ENCODE measurements around the gene PROKR1.

Gene PROKR1

GRCh38 chr2:68653034-68653433, 9.7 kb downstream of the PROKR1 start:
- no peak for DNase-seq
- Histone ChIP-seq H4K91ac (ENCODE audit: low read depth, low read length) (no peak overlapping the region), H3K18ac (ENCODE audit: low read length) (no peak overlapping the region), H3K4me2 (ENCODE audit: low read length) (no peak overlapping the region), H4K8ac (ENCODE audit: low read depth, low read length) (no peak overlapping the region), H3K23ac (ENCODE audit: low read length) (no peak overlapping the region), H3K14ac (ENCODE audit: low read length) (no peak overlapping the region), H3K9ac (ENCODE audit: low read length) (no peak overlapping the region), H3K79me1 (ENCODE audit: low read length) (no peaks in the 10 kb centered on the region), H3K4me3 (ENCODE audit: low read depth, low read length) (no peak overlapping the region), H3K27ac (ENCODE audit: low read depth, low read length) (no peak overlapping the region), H2AFZ (ENCODE audit: insufficient read depth, low read length, poor library complexity) (no peak overlapping the region), H3K27me3 (ENCODE audit: insufficient read depth, low read length) (no peaks in the 10 kb centered on the region), H2BK120ac (ENCODE audit: insufficient read depth, low read length, poor library complexity) (no peak overlapping the region), H3K4ac (ENCODE audit: low read depth, low read length) (no peak overlapping the region), H3K36me3 (ENCODE audit: control insufficient read depth in 1 of 2, insufficient read depth in 2 of 2, low read length in 2 of 2) (no peaks in the 10 kb centered on the region), H3K4me1 (ENCODE audit: control insufficient read depth in 1 of 2, insufficient read depth in 2 of 2, low read length in 2 of 2) (no peaks in the 10 kb centered on the region), H2BK5ac (ENCODE audit: low read depth, low read length, poor library complexity) (no peak overlapping the region), H3K79me2 (ENCODE audit: control insufficient read depth, insufficient read depth, low read length, poor library complexity) (no peaks in the 10 kb centered on the region), H2BK12ac (ENCODE audit: low read length) (no peak overlapping the region), H2AK5ac (ENCODE audit: low read length) (no peak overlapping the region), H4K12ac (ENCODE audit: low read depth, low read length) (no peak overlapping the region), H3K9me3 (ENCODE audit: insufficient read depth, low read depth, low read length) (peaks cover 3% of the 10 kb centered on the region)
- WGBS (ENCODE audit: extremely low coverage, insufficient coverage, insufficient read length): no CpG with 5 or more reads among the region's 9 CpGs

DNA sequence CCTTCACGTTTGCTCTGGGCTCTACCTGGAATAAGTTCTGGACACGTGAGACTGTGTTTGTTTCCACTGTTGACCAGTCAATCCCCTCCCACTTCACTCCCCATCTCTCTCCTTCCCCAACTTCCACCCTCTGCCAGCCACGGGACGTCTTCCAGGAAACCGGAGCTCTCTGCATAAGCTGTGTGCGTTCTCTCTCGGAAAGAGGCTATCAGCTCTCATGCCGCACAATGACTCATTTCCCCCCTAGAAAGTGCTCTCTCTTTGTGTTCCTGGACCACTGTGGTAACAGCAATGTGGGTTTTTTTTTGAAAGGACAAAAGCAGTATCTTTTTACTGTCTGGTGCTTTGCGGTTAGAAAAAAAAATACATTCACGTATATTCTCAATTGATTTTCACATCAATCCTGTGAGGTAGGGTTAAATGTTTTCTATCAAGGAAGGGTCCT, 10.2 kb downstream of the PROKR1 start:
- no peaks in the 10 kb centered on the region for H3K27me3 ChIP-seq (ENCODE audit: insufficient read depth, low read length)

DNA sequence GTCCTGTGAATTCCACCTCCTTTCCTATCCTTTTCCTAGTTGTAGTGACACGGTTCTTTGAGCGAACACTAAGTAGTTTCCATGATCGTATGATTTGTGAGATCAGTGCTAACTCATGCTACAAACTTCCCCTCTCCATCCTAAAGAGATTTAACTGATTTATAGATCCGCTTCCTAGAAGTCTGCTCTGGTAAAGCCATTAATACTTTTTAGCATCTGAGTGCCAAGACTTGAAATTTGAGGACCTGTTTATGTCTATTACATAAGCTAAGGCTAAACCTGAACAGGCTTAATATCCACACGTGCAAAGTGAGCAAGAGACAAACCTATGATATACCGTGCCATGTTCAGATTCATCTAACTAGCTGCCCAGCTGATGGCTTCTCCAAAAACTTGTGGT, 14.9 kb downstream of the PROKR1 start:
- Histone ChIP-seq H3K14ac (ENCODE audit: low read length) (no peak overlapping the region), H2AFZ (ENCODE audit: insufficient read depth, low read length, poor library complexity) (no peak overlapping the region), H3K23ac (ENCODE audit: low read length) (no peak overlapping the region), H3K4me1 (ENCODE audit: control insufficient read depth in 1 of 2, insufficient read depth in 2 of 2, low read length in 2 of 2) (no peaks in the 10 kb centered on the region), H3K4ac (ENCODE audit: low read depth, low read length) (no peak overlapping the region), H2BK120ac (ENCODE audit: insufficient read depth, low read length, poor library complexity) (no peak overlapping the region), H2BK5ac (ENCODE audit: low read depth, low read length, poor library complexity) (no peak overlapping the region), H3K4me3 (ENCODE audit: low read depth, low read length) (no peak overlapping the region), H3K18ac (ENCODE audit: low read length) (no peak overlapping the region), H3K79me1 (ENCODE audit: low read length) (no peaks in the 10 kb centered on the region), H3K9ac (ENCODE audit: low read length) (no peak overlapping the region), H4K8ac (ENCODE audit: low read depth, low read length) (no peak overlapping the region), H3K36me3 (ENCODE audit: control insufficient read depth in 1 of 2, insufficient read depth in 2 of 2, low read length in 2 of 2) (no peaks in the 10 kb centered on the region), H3K4me2 (ENCODE audit: low read length) (no peak overlapping the region), H4K12ac (ENCODE audit: low read depth, low read length) (no peak overlapping the region), H2AK5ac (ENCODE audit: low read length) (no peak overlapping the region), H3K27me3 (ENCODE audit: insufficient read depth, low read length) (no peaks in the 10 kb centered on the region), H3K27ac (ENCODE audit: low read depth, low read length) (no peak overlapping the region), H2BK12ac (ENCODE audit: low read length) (no peak overlapping the region), H3K9me3 (ENCODE audit: insufficient read depth, low read depth, low read length) (peaks cover 3% of the 10 kb centered on the region), H3K79me2 (ENCODE audit: control insufficient read depth, insufficient read depth, low read length, poor library complexity) (no peaks in the 10 kb centered on the region), H4K91ac (ENCODE audit: low read depth, low read length) (no peak overlapping the region)
- no CpG with 5 or more reads among the region's 6 CpGs for WGBS (ENCODE audit: extremely low coverage, insufficient coverage, insufficient read length)
- no peak for DNase-seq

More for the DNA sequence above, 10.2 kb downstream of the PROKR1 start:
- DNase-seq: no peak
- Histone ChIP-seq H3K79me1 (ENCODE audit: low read length) (no peaks in the 10 kb centered on the region), H3K4ac (ENCODE audit: low read depth, low read length) (no peak overlapping the region), H3K27ac (ENCODE audit: low read depth, low read length) (no peak overlapping the region), H3K79me2 (ENCODE audit: control insufficient read depth, insufficient read depth, low read length, poor library complexity) (no peaks in the 10 kb centered on the region), H2AFZ (ENCODE audit: insufficient read depth, low read length, poor library complexity) (no peak overlapping the region), H4K12ac (ENCODE audit: low read depth, low read length) (no peak overlapping the region), H3K4me1 (ENCODE audit: control insufficient read depth in 1 of 2, insufficient read depth in 2 of 2, low read length in 2 of 2) (no peaks in the 10 kb centered on the region), H4K8ac (ENCODE audit: low read depth, low read length) (no peak overlapping the region), H3K36me3 (ENCODE audit: control insufficient read depth in 1 of 2, insufficient read depth in 2 of 2, low read length in 2 of 2) (no peaks in the 10 kb centered on the region), H2BK120ac (ENCODE audit: insufficient read depth, low read length, poor library complexity) (no peak overlapping the region), H3K18ac (ENCODE audit: low read length) (no peak overlapping the region), H3K9ac (ENCODE audit: low read length) (no peak overlapping the region), H2AK5ac (ENCODE audit: low read length) (no peak overlapping the region), H3K9me3 (ENCODE audit: insufficient read depth, low read depth, low read length) (peaks cover 3% of the 10 kb centered on the region), H4K91ac (ENCODE audit: low read depth, low read length) (no peak overlapping the region), H2BK12ac (ENCODE audit: low read length) (no peak overlapping the region), H3K4me2 (ENCODE audit: low read length) (no peak overlapping the region), H3K14ac (ENCODE audit: low read length) (no peak overlapping the region), H3K23ac (ENCODE audit: low read length) (no peak overlapping the region), H2BK5ac (ENCODE audit: low read depth, low read length, poor library complexity) (no peak overlapping the region), H3K4me3 (ENCODE audit: low read depth, low read length) (no peak overlapping the region)
- WGBS (ENCODE audit: extremely low coverage, insufficient coverage, insufficient read length): no CpG with 5 or more reads among the region's 10 CpGs

- Histone ChIP-seq H3K4me3 (ENCODE audit: low read depth, low read length) (no peak overlapping the region), H3K23ac (ENCODE audit: low read length) (no peak overlapping the region)
These were observed 15.7 kb downstream of the PROKR1 start for GRCh38 chr2:68659081-68659480.

More at GRCh38 chr2:68659081-68659480, 15.7 kb downstream of the PROKR1 start:
- H4K91ac ChIP-seq (ENCODE audit: low read depth, low read length): no peak overlapping the region
- H3K27ac ChIP-seq (ENCODE audit: low read depth, low read length): no peak overlapping the region
- H3K4ac ChIP-seq (ENCODE audit: low read depth, low read length): no peak overlapping the region
- H3K79me2 ChIP-seq (ENCODE audit: control insufficient read depth, insufficient read depth, low read length, poor library complexity): no peaks in the 10 kb centered on the region
- no peak overlapping the region for H2AFZ ChIP-seq (ENCODE audit: insufficient read depth, low read length, poor library complexity)
- H4K12ac ChIP-seq (ENCODE audit: low read depth, low read length): no peak overlapping the region
- H3K4me2 ChIP-seq (ENCODE audit: low read length): no peak overlapping the region
- no peak overlapping the region for H2BK12ac ChIP-seq (ENCODE audit: low read length)
- H3K18ac ChIP-seq (ENCODE audit: low read length): no peak overlapping the region
- no peak overlapping the region for H3K14ac ChIP-seq (ENCODE audit: low read length)
- no peaks in the 10 kb centered on the region for H3K4me1 ChIP-seq (ENCODE audit: control insufficient read depth in 1 of 2, insufficient read depth in 2 of 2, low read length in 2 of 2)
- H3K9me3 ChIP-seq (ENCODE audit: insufficient read depth, low read depth, low read length): peaks cover 3% of the 10 kb centered on the region
- H2AK5ac ChIP-seq (ENCODE audit: low read length): no peak overlapping the region
- no peaks in the 10 kb centered on the region for H3K27me3 ChIP-seq (ENCODE audit: insufficient read depth, low read length)
- no peak overlapping the region for H2BK5ac ChIP-seq (ENCODE audit: low read depth, low read length, poor library complexity)
- no peaks in the 10 kb centered on the region for H3K79me1 ChIP-seq (ENCODE audit: low read length)
- H4K8ac ChIP-seq (ENCODE audit: low read depth, low read length): no peak overlapping the region
- H2BK120ac ChIP-seq (ENCODE audit: insufficient read depth, low read length, poor library complexity): no peak overlapping the region
- no peaks in the 10 kb centered on the region for H3K36me3 ChIP-seq (ENCODE audit: control insufficient read depth in 1 of 2, insufficient read depth in 2 of 2, low read length in 2 of 2)
- no peak for DNase-seq
- no peak overlapping the region for H3K9ac ChIP-seq (ENCODE audit: low read length)
